HCT116 (cell line): ENCODE measurements around the gene YY2. TPM values are rescaled to one million over a fixed set of nuclear protein-coding genes. Genes with fewer than 3 reads are reported as not detected.

ENCODE experiments used
- ATAC-seq: fragments of 200-7000 bp; cut with Tn5 transposase; 2 replicates; pipeline ENCODE4 v1.9.1; 2020; ENCODE audit warnings: mild to moderate bottlenecking, moderate library complexity
- BruUV-seq: library from RNA; stranded (reverse); fragments of 400-500 nt; replicated peaks from 2 replicates; lab custom pipeline; 2021; lab: Mats Ljungman, UMichigan
- CTCF ChIA-PET: fragments of 300-600 bp; sonication (Branson Sonifier 250); formaldehyde crosslinking; loops from one replicate; lab custom pipeline; 2021; ENCODE audit warnings: antibody characterized with exemption; lab: Charles Lee
- POLR2A ChIA-PET: fragments of 300-600, 350-600 bp; sonication (Branson Sonifier 250); formaldehyde crosslinking; loops from one replicate; lab custom pipeline; 2021; ENCODE audit warnings: antibody characterized with exemption; lab: Charles Lee
- RAD21 ChIA-PET, 2 experiments: fragments of 300-600 bp; sonication (Branson Sonifier 250); formaldehyde crosslinking; loops; one replicate each; lab custom pipeline; 2023; ENCODE audit warnings: low total read pairs in 2 of 2; ENCODE audit not compliant: uncharacterized antibody in 2 of 2, unreplicated experiment in 2 of 2, low non-redundant PET in 1 of 2; lab: Charles Lee
- DNase-seq: peaks from one replicate; pipeline ENCODE4 v3.0.0-alpha.2; 2010; ENCODE audit warnings: low read depth, low spot score
- H2AFZ ChIP-seq: fragments of 200-600 bp; shearing (Covaris generic), sonication (generic); 2 replicates; pipeline ENCODE4 v1.6.1; 2017; ENCODE audit warnings: low read depth, mixed run types, mixed read lengths, antibody characterized with exemption, low read length; ENCODE audit not compliant: poor library complexity, severe bottlenecking
- H3K27ac ChIP-seq: 2 replicates; pipeline ENCODE4 v1.5.1; 2012; ENCODE audit warnings: low read depth, low read length
- H3K27me3 ChIP-seq: fragments of 200-600 bp; sonication (generic); 2 replicates; pipeline ENCODE4 v1.6.1; 2016; ENCODE audit warnings: mixed run types, low read length, mixed read lengths; ENCODE audit not compliant: insufficient read depth
- H3K36me3 ChIP-seq, 2 experiments: fragments of 200-500 bp in 1 of 2; fragments of 200-600 bp in 1 of 2; sonication (Bioruptor generic) in 1 of 2; sonication (generic) in 1 of 2; 2 replicates each; pipeline versions ENCODE4 v1.5.1 to v1.6.1; 2014 to 2016; ENCODE audit warnings: low read length in 2 of 2, inconsistent platforms in 1 of 2, mixed read lengths in 1 of 2, mixed run types in 1 of 2; ENCODE audit not compliant: insufficient read depth in 2 of 2, control insufficient read depth in 1 of 2
- H3K4me1 ChIP-seq, 2 experiments: fragments of 200-600 bp in 1 of 2; sonication (generic) in 1 of 2; 2 replicates each; pipeline versions ENCODE4 v1.5.1 to v1.6.1; 2012 to 2017; ENCODE audit warnings: low read length in 2 of 2, inconsistent platforms in 1 of 2, mild to moderate bottlenecking in 1 of 2, mixed read lengths in 1 of 2, mixed run types in 1 of 2, moderate library complexity in 1 of 2; ENCODE audit not compliant: insufficient read depth in 2 of 2, control insufficient read depth in 1 of 2
- H3K4me2 ChIP-seq: fragments of 200-600 bp; sonication (generic); 2 replicates; pipeline ENCODE4 v1.6.1; 2017; ENCODE audit warnings: mixed run types, low read length, mixed read lengths
- H3K4me3 ChIP-seq, 2 experiments: fragments of 200-600 bp in 1 of 2; sonication (generic) in 1 of 2; replicated peaks in 1 of 2; 2 replicates each; pipeline ENCODE4 v1.5.1; 2011 to 2016; ENCODE audit warnings: low read length in 2 of 2, control low read depth in 1 of 2, low read depth in 1 of 2, mild to moderate bottlenecking in 1 of 2, mixed read lengths in 1 of 2, mixed run types in 1 of 2
- H3K79me2 ChIP-seq: fragments of 200-600 bp; sonication (generic); 2 replicates; pipeline ENCODE4 v1.6.1; 2017; ENCODE audit warnings: mild to moderate bottlenecking, mixed run types, low read length, moderate library complexity, mixed read lengths; ENCODE audit not compliant: insufficient read depth
- H3K9ac ChIP-seq: fragments of 200-600 bp; sonication (generic); 2 replicates; pipeline ENCODE4 v1.6.1; 2016; ENCODE audit warnings: low read length, mixed read lengths
- H3K9me2 ChIP-seq: fragments of 200-600 bp; sonication (generic), shearing (Covaris generic); 2 replicates; pipeline ENCODE4 v1.6.1; 2017; ENCODE audit warnings: mixed run types, mild to moderate bottlenecking, moderate library complexity; ENCODE audit not compliant: insufficient read depth
- H3K9me3 ChIP-seq, 2 experiments: fragments of 200-500 bp in 1 of 2; fragments of 200-600 bp in 1 of 2; sonication (Bioruptor generic) in 1 of 2; sonication (generic) in 1 of 2; 2 replicates each; pipeline ENCODE4 v1.6.1; 2014 to 2017; ENCODE audit warnings: low read length in 2 of 2, mixed read lengths in 2 of 2, inconsistent platforms in 1 of 2, low read depth in 1 of 2, mild to moderate bottlenecking in 1 of 2, mixed run types in 1 of 2, moderate library complexity in 1 of 2; ENCODE audit not compliant: control insufficient read depth in 1 of 2, insufficient read depth in 1 of 2
- H4K20me1 ChIP-seq: fragments of 200-600 bp; sonication (generic), shearing (Covaris generic); 2 replicates; pipeline ENCODE4 v1.6.1; 2017; ENCODE audit warnings: mixed run types, mild to moderate bottlenecking, moderate library complexity; ENCODE audit not compliant: insufficient read depth
- CBX3 ChIP-seq: IDR thresholded peaks from 2 replicates; pipeline ENCODE4 v1.6.1; 2012; ENCODE audit warnings: low read depth
- CEBPB ChIP-seq: IDR thresholded peaks from 2 replicates; pipeline ENCODE4 v1.6.1; 2012; ENCODE audit warnings: low read depth
- CTCF ChIP-seq, 3 experiments: fragments of 200-600 bp in 1 of 3; sonication (generic) in 1 of 3; IDR thresholded peaks in 2 of 3; conservative IDR thresholded peaks in 1 of 3; 2 replicates each; pipeline ENCODE4 v1.5.1; 2012 to 2017; ENCODE audit warnings: low read depth in 2 of 3, low read length in 2 of 3, antibody characterized with exemption in 1 of 3, borderline replicate concordance in 1 of 3, control low read depth in 1 of 3, mild to moderate bottlenecking in 1 of 3, mixed read lengths in 1 of 3, mixed run types in 1 of 3, moderate library complexity in 1 of 3; ENCODE audit not compliant: insufficient read depth in 1 of 3
- EGR1 ChIP-seq: IDR thresholded peaks from 2 replicates; pipeline ENCODE4 v1.6.1; 2012; ENCODE audit warnings: low read depth
- ELF1 ChIP-seq: IDR thresholded peaks from 2 replicates; pipeline ENCODE4 v1.6.1; 2012; ENCODE audit warnings: low read depth, borderline replicate concordance
- EZH2 ChIP-seq: fragments of 200-600 bp; sonication (generic); IDR thresholded peaks from 2 replicates; pipeline ENCODE4 v1.6.1; 2017; ENCODE audit warnings: antibody characterized with exemption, mixed run types
- EZH2phosphoT487 ChIP-seq: fragments of 200-600 bp; IDR thresholded peaks from 2 replicates; pipeline ENCODE4 v1.6.1; 2018; ENCODE audit warnings: antibody characterized with exemption, borderline replicate concordance
- FOSL1 ChIP-seq: IDR thresholded peaks from 2 replicates; pipeline ENCODE4 v1.6.1; 2012; ENCODE audit warnings: low read depth
- JUND ChIP-seq: IDR thresholded peaks from 2 replicates; pipeline ENCODE4 v1.6.1; 2012
- MAX ChIP-seq: IDR thresholded peaks from 2 replicates; pipeline ENCODE4 v1.6.1; 2012
- POLR2AphosphoS5 ChIP-seq: IDR thresholded peaks from 2 replicates; pipeline ENCODE4 v1.6.1; 2011; ENCODE audit warnings: mild to moderate bottlenecking, low read depth, low read length, moderate library complexity
- REST ChIP-seq: IDR thresholded peaks from 2 replicates; pipeline ENCODE4 v1.6.1; 2012; ENCODE audit warnings: low read depth
- SIN3A ChIP-seq: IDR thresholded peaks from 2 replicates; pipeline ENCODE4 v1.6.1; 2012; ENCODE audit warnings: low read depth
- SP1 ChIP-seq: IDR thresholded peaks from 2 replicates; pipeline ENCODE4 v1.6.1; 2012; ENCODE audit warnings: low read depth
- TCF7L2 ChIP-seq: IDR thresholded peaks from 2 replicates; pipeline ENCODE4 v1.7.0; 2011; ENCODE audit warnings: borderline replicate concordance, inconsistent platforms; ENCODE audit not compliant: insufficient read depth, insufficient read length; ENCODE audit errors: extremely low read depth
- intact Hi-C: fragments of 100-400 bp; cut with micrococcal nuclease; formaldehyde crosslinking; loops from 2 replicates; pipeline ENCODE4 v1.10.0; 2022
- total RNA-seq: library from RNA; stranded (reverse); gene quantifications from one replicate; pipeline ENCODE4 v1.2.1, GENCODE V29; 2021; ENCODE audit not compliant: unreplicated experiment

The YY2 gene
- total RNA-seq, 1 experiment from 2014 or later, result 2.7 TPM

- ChIA-PET POLR2A (no interaction called here), RAD21 (no interaction called here), CTCF (no interaction called here)
- TF ChIP-seq FOSL1 (no peak), EZH2 (no peak), JUND (no peak), POLR2AphosphoS5 (no peak), EGR1 (no peak), SP1 (no peak), ELF1 (no peak), REST (no peak), CBX3 (no peak), EZH2phosphoT487 (no peak), CTCF (IDR thresholded peaks at IDR 0.05 in 2 of 3, conservative IDR thresholded peaks at IDR 0.05 in 1 of 3; ENCODE audit: borderline replicate concordance in 1 of 3, insufficient read depth in 1 of 3, low read depth in 2 of 3, low read length in 2 of 3) (no peak), MAX (no peak), CEBPB (no peak), SIN3A (no peak), TCF7L2 (no peak)
- H3K36me3 ChIP-seq, result no peaks in the 10 kb centered on the region
- no peaks in the 10 kb centered on the region for H3K79me2 ChIP-seq
- no peak overlapping the region for H3K4me2 ChIP-seq
- DNase-seq (no peak), ATAC-seq (no peak)
- no peak overlapping the region for H2AFZ ChIP-seq
- H3K4me3 ChIP-seq, result no peak overlapping the region
- no peaks in the 10 kb centered on the region for H3K27me3 ChIP-seq
- no peaks in the 10 kb centered on the region for H4K20me1 ChIP-seq
- no peak overlapping the region for H3K27ac ChIP-seq
- no peaks in the 10 kb centered on the region for H3K4me1 ChIP-seq
- no peaks in the 10 kb centered on the region for H3K9me3 ChIP-seq
- no peaks in the 10 kb centered on the region for H3K9me2 ChIP-seq
- intact Hi-C loops, result no loop called here
- no TSS peak for BruUV-seq
- H3K9ac ChIP-seq, result no peak overlapping the region
Observed at GRCh38 chrX:21907260-21907659, 51.5 kb downstream of the YY2 start.

Other genes starting within 250 kb of the YY2 start
- gene KLHL34, start 197.7 kb upstream of the YY2 start, total RNA-seq, result not detected
- 0.59 TPM for gene SMPX, start 97.9 kb upstream of the YY2 start, total RNA-seq
- 16.9 TPM for gene MBTPS2, start 16.4 kb upstream of the YY2 start, total RNA-seq
- 164 TPM for gene SMS, start 84.7 kb downstream of the YY2 start, total RNA-seq
- 0.27 TPM for gene PHEX, start 176.3 kb downstream of the YY2 start, total RNA-seq